ENCODE data around the gene CHCHD3.

Gene CHCHD3

GRCh38 chr7:133061792-133062191 is 20.1 kb downstream of the CHCHD3 start:
- TF ChIP-seq CTCF (IDR thresholded peaks at IDR 0.05; ENCODE audit: low read depth, low read length) (no peak), EZH2phosphoT487 (IDR thresholded peaks at IDR 0.05; ENCODE audit: low read depth) (no peak)
- Histone ChIP-seq H3K4me1 (ENCODE audit: low read length) (peaks cover 44% of the 10 kb centered on the region), H3K79me2 (ENCODE audit: low read length) (peaks cover 67% of the 10 kb centered on the region), H3K4me3 (ENCODE audit: low read length) (no peak overlapping the region), H4K20me1 (ENCODE audit: insufficient read depth, low read length) (0 out of 2 replicates have a peak, but pooled peaks cover 4% of the 10 kb centered on the region), H3K27ac (ENCODE audit: low read length) (no peak overlapping the region), H3K27me3 (ENCODE audit: low read depth, low read length) (no peaks in the 10 kb centered on the region), H3K9ac (ENCODE audit: low read length) (no peak overlapping the region), H3K9me3 (ENCODE audit: insufficient read depth, low read length) (no peaks in the 10 kb centered on the region), H3K4me2 (ENCODE audit: low read length) (no peak overlapping the region), H2AFZ (ENCODE audit: low read depth, low read length) (no peak overlapping the region), H3K36me3 (replicated peaks; ENCODE audit: low read depth, low read length) (peaks cover 9% of the 10 kb centered on the region)

- Histone ChIP-seq H3K9me3 (ENCODE audit: insufficient read depth, low read length) (no peaks in the 10 kb centered on the region), H4K20me1 (ENCODE audit: insufficient read depth, low read length) (0 out of 2 replicates have a peak, but pooled peaks cover 4% of the 10 kb centered on the region), H3K27ac (ENCODE audit: low read length) (no peak overlapping the region), H2AFZ (ENCODE audit: low read depth, low read length) (no peak overlapping the region), H3K9ac (ENCODE audit: low read length) (no peak overlapping the region), H3K4me1 (ENCODE audit: low read length) (peaks cover 46% of the 10 kb centered on the region), H3K27me3 (ENCODE audit: low read depth, low read length) (no peaks in the 10 kb centered on the region), H3K4me3 (ENCODE audit: low read length) (no peak overlapping the region), H3K4me2 (ENCODE audit: low read length) (no peak overlapping the region), H3K79me2 (ENCODE audit: low read length) (peaks cover 71% of the 10 kb centered on the region), H3K36me3 (replicated peaks; ENCODE audit: low read depth, low read length) (peaks cover 7% of the 10 kb centered on the region)
- TF ChIP-seq CTCF (IDR thresholded peaks at IDR 0.05; ENCODE audit: low read depth, low read length) = no peak
Measured at GRCh38 chr7:133061357-133061756, 20.5 kb downstream of the CHCHD3 start.

- H3K79me2 ChIP-seq (ENCODE audit: low read length) = peaks cover 68% of the 10 kb centered on the region
Measured at GRCh38 chr7:133060004-133060403, 21.9 kb downstream of the CHCHD3 start.

GRCh38 chr7:133059263-133059662 is 22.6 kb downstream of the CHCHD3 start:
- Histone ChIP-seq H3K27ac (ENCODE audit: low read length) (peak overlapping the region; percentile 88), H3K4me3 (ENCODE audit: low read length) (peak overlapping the region; percentile 70), H3K79me2 (ENCODE audit: low read length) (peaks cover 66% of the 10 kb centered on the region), H2AFZ (ENCODE audit: low read depth, low read length) (no peak overlapping the region), H3K4me1 (ENCODE audit: low read length) (peaks cover 46% of the 10 kb centered on the region), H3K27me3 (ENCODE audit: low read depth, low read length) (no peaks in the 10 kb centered on the region), H3K36me3 (replicated peaks; ENCODE audit: low read depth, low read length) (peaks cover 4% of the 10 kb centered on the region), H4K20me1 (ENCODE audit: insufficient read depth, low read length) (0 out of 2 replicates have a peak, but pooled peaks cover 4% of the 10 kb centered on the region), H3K4me2 (ENCODE audit: low read length) (peak overlapping the region; percentile 94), H3K9me3 (ENCODE audit: insufficient read depth, low read length) (no peaks in the 10 kb centered on the region), H3K9ac (ENCODE audit: low read length) (peak overlapping the region; percentile 61; the same call in 1 of the 2 replicates)
- no peak for TF ChIP-seq CTCF (IDR thresholded peaks at IDR 0.05; ENCODE audit: low read depth, low read length)

More at GRCh38 chr7:133060004-133060403, 21.9 kb downstream of the CHCHD3 start:
- Histone ChIP-seq H3K4me3 (ENCODE audit: low read length) (peak overlapping the region; percentile 70), H3K27me3 (ENCODE audit: low read depth, low read length) (no peaks in the 10 kb centered on the region), H2AFZ (ENCODE audit: low read depth, low read length) (no peak overlapping the region), H3K9me3 (ENCODE audit: insufficient read depth, low read length) (no peaks in the 10 kb centered on the region), H4K20me1 (ENCODE audit: insufficient read depth, low read length) (0 out of 2 replicates have a peak, but pooled peaks cover 4% of the 10 kb centered on the region), H3K4me2 (ENCODE audit: low read length) (peak overlapping the region; percentile 94), H3K27ac (ENCODE audit: low read length) (peak overlapping the region; percentile 88), H3K4me1 (ENCODE audit: low read length) (peaks cover 46% of the 10 kb centered on the region), H3K9ac (ENCODE audit: low read length) (peak overlapping the region; percentile 61; the same call in 1 of the 2 replicates), H3K36me3 (replicated peaks; ENCODE audit: low read depth, low read length) (peaks cover 7% of the 10 kb centered on the region)
- TF ChIP-seq CTCF (IDR thresholded peaks at IDR 0.05; ENCODE audit: low read depth, low read length) (no peak), EZH2phosphoT487 (IDR thresholded peaks at IDR 0.05; ENCODE audit: low read depth) (no peak)
